Heart right ventricle (tissue), 16 donors: Measurements from ENCODE around the gene TCEAL5. TPM values are rescaled to one million over a fixed set of nuclear protein-coding genes. Genes with fewer than 3 reads are reported as not detected.
"Not testable (repeated sequence)": the region's sequence is repeated elsewhere in the genome, so short reads cannot be mapped to it uniquely, and the experiment has no call there.

ENCODE experiments used
- ATAC-seq, 8 donors: fragments of 200-7000 bp; cut with Tn5 transposase; one replicate each; pipeline ENCODE4 v1.9.1; 2020; ENCODE audit warnings: mild to moderate bottlenecking in 8 of 8, moderate library complexity in 8 of 8, moderate number of reproducible peaks in 1 of 8
- DNase-seq, 2 donors: peaks; one replicate each; pipeline ENCODE4 v3.0.0-alpha.2; 2020
- H3K27ac ChIP-seq, 10 donors: fragments of 200-600 bp; sonication (generic) in 2 of 10; one replicate each; pipeline versions ENCODE4 v1.5.0 to v1.8.0; 2020 to 2022; ENCODE audit warnings: mild to moderate bottlenecking in 3 of 10
- H3K27me3 ChIP-seq, 7 donors: fragments of 200-600 bp; one replicate each; pipeline ENCODE4 v1.8.0; 2021 to 2022; ENCODE audit warnings: mild to moderate bottlenecking in 2 of 7
- H3K36me3 ChIP-seq, 9 donors: fragments of 200-600 bp; sonication (generic) in 1 of 9; one replicate each; pipeline versions ENCODE4 v1.5.0 to v1.8.0; 2020 to 2022; ENCODE audit warnings: mild to moderate bottlenecking in 2 of 9
- H3K4me1 ChIP-seq, 9 donors: fragments of 200-600 bp; sonication (generic) in 1 of 9; one replicate each; pipeline versions ENCODE4 v1.5.0 to v1.8.0; 2020 to 2022; ENCODE audit warnings: mild to moderate bottlenecking in 4 of 9
- H3K4me3 ChIP-seq, 10 donors: fragments of 200-600 bp; sonication (generic) in 2 of 10; one replicate each; pipeline versions ENCODE4 v1.5.0 to v1.8.0; 2020 to 2022; ENCODE audit warnings: mild to moderate bottlenecking in 7 of 10, moderate library complexity in 2 of 10
- H3K9me3 ChIP-seq, 11 donors: fragments of 200-600 bp in 10 of 11; sonication (generic) in 2 of 11; one replicate each; pipeline versions ENCODE4 v1.5.0 to v1.8.0; 2013 to 2022; ENCODE audit warnings: mild to moderate bottlenecking in 2 of 11, control low read depth in 1 of 11, moderate library complexity in 1 of 11
- CTCF ChIP-seq, 9 donors: fragments of 200-600 bp; sonication (generic) in 2 of 9; IDR thresholded peaks; one replicate each; pipeline versions ENCODE4 v1.5.0 to v1.8.0; 2021 to 2022; ENCODE audit warnings: antibody characterized with exemption in 9 of 9, mild to moderate bottlenecking in 5 of 9, moderate library complexity in 1 of 9
- WGBS, 2 donors: extraction: QIAGEN DNeasy Blood & Tissue Kit; methylation state at CpG; one replicate each; pipeline ENCODE4 v1.1.7; 2013; ENCODE audit warnings: inconsistent platforms in 1 of 2; 5-methylcytosine and 5-hydroxymethylcytosine counted together
- intact Hi-C, 10 donors: fragments of 100-400 bp; cut with DNase I; formaldehyde crosslinking; loops; one replicate each; pipeline versions ENCODE4 v1.11.1 to v1.14.2; 2022
- long read RNA-seq, 3 donors: library from polyadenylated mRNA; unstranded; transcript quantifications; one replicate each; pipeline ENCODE4 v2.0.0, GENCODE V29; 2020 to 2021
- polyA plus RNA-seq, 2 donors: library from polyadenylated mRNA; stranded (reverse); fragments of 200-250 nt; gene quantifications; one replicate each; pipeline ENCODE4 v1.2.3, GENCODE V29; 2013
- total RNA-seq, 10 donors: library from RNA; stranded (reverse); fragmentation: NEBNext Ultra II Directional in 3 of 10; extraction: Animal tissue kit (Norgen Biotek cat#: 25700) in 3 of 10; gene quantifications; one replicate each; pipeline versions ENCODE4 v1.2.1 to v1.2.4, GENCODE V29; 2021 to 2023
- donor health status: Arrhythmogenic right ventricular cardiomyopathy.
- donor health status: ischemic (EF 13 %, LVEDD 7.1; RV severe dilation, severe dysfunction).
- donor health status: healthy with polysubstance abuse.
- donor health status: DM: no; HTN: yes; CAD: no.
- donor health status: DM: no; HTN: no; CAD: no.
- donor health status: ischemic (EF 25% LVEDD 6.9; RV normal size, moderate dysfunction).
- donor health status: ischemic (EF 25% LVEDD 5.7; RV mildly dilated, moderate dysfunction).
- donor health status: healthy.
- donor health status: DM: yes; HTN: yes; CAD: no.
- donor health status: Ischemic cardiomyopathy.
- donor health status: ischemic (EF 35%, LVEDD 5.7; RV mildly dilated, moderate dysfunction).
- donor health status: nonischemic (EF 11% LVEDD 7.7; RV severe dilation, severe dysfunction).
- donor health status: DM: yes; HTN: yes; CAD: no.
- donor health status: PGD.
- donor health status: ischemic (EF 29% LVEDD 5.4; RV normal size, mild dysfunction).
- donor health status: nonischemic (EF 23%, LVEDD 6.1; RV moderate dilation, normal function).

Gene TCEAL5
- under 1 TPM in 5 of 10 donors, not detected in 5; 0.23 to 0.33 (median 0.28) TPM for total RNA-seq
- under 1 TPM; 0.23 to 0.37 TPM for polyA plus RNA-seq
- long read RNA-seq, donor 1, result 0 reads
- long read RNA-seq, donor 2, result 0 reads
- long read RNA-seq, donor 3, result 0 reads

- peak in 2 of 8 donors; percentile 16 to 35 for ATAC-seq
- Histone ChIP-seq H3K27me3 (peaks cover 0 to 83% (median 3%) of the 10 kb centered on the region in 7 donors), H3K4me3 (peak within 1 kb of the TSS in 5 of 10 donors; percentile 28 to 35 (median 30)), H3K9me3 (no peaks in the 10 kb centered on the region), H3K27ac (no peak within 1 kb of the TSS), H3K36me3 (no peaks in the 10 kb centered on the region), H3K4me1 (no peaks in the 10 kb centered on the region)
- WGBS, 2 donors, result 2 to 3% methylated on average over 17 of the region's 17 CpGs
- no peak for DNase-seq
- no peak for TF ChIP-seq CTCF (IDR thresholded peaks at IDR 0.05)
- intact Hi-C loops, result no loop called here
Measured at GRCh38 chrX:103276581-103277002, at the start of gene TCEAL5. TSS of gene TCEAL5 (minus strand) at chrX:103276750. CDS start at chrX:103274563, 2,187 bp downstream.

DNA sequence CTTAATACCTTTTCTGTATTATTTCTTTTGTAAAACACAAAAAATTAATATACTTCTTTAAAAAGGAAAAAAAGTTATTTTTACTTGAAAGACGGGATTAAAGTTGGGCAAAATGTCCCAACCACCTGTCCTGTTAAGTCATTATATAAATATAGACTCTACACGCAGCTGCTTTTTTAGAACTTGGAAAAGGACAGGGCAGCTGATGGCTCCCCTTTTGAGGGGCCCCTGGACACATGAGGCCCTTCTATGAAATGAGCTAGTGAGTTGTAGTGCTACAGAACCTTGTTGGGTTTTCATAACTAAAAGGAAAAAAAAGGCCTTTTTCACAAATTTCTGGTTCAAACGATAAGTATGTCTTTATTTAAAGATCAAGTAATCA, 34.8 kb upstream of the TCEAL5 start:
- TF ChIP-seq CTCF (IDR thresholded peaks at IDR 0.05), result no peak
- no peak overlapping the region for H3K27ac ChIP-seq
- H3K27me3 ChIP-seq, result peaks cover 0 to 72% (median 11%) of the 10 kb centered on the region in 7 donors
- intact Hi-C loops, result no loop called here
- ATAC-seq, result no peak
- no peaks in the 10 kb centered on the region for H3K36me3 ChIP-seq
- no peak for DNase-seq
- H3K4me1 ChIP-seq, result peaks cover 0 to 9% (median 0%) of the 10 kb centered on the region in 9 donors
- 62 to 77% methylated on average over 3 of the region's 3 CpGs for WGBS, 2 donors
- no peaks in the 10 kb centered on the region for H3K9me3 ChIP-seq
- no peak overlapping the region for H3K4me3 ChIP-seq

DNA sequence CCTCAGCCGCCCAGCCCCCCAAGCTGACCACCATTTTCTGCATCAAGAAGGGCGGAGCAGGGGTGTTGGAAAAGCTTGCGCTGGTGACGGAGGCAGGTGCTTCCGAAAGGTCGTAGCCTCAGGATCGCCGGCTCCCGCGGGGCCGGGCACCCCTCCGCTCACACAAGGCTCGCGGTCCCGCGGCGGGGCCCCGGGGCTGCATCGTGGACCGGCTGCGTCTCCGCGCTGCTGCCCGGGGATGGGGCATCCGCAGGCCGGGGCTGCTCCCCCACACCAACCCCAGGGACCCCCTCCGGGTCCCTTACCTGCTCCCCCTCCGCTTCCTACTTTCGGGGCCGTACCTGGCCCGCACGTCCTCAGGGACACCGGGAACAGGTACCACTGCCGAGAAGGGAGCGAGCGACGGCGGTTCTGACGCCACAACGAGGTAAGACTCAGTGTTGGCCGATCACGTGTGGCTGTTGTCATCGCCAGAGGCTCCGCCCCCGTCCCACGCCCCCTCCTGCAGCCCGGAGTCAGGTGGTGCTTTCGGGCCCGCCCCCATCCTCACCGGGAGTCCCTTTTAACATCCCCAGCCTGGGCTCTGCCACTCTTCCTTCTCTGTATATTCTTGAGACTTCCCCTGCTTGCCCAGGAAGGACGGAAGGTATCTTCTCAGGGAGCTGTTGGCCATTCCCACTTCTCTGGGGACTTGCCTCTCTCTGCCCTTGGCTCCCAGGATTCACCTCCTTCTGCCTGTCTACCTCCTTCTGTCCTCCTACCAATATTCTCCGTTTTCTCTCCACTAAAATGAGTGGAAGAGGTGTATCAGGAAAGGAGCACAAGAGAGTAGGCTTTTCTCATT, 34.2 kb upstream of the TCEAL5 start, which contains the start of gene BEX2:
TSS of gene BEX2 (minus strand) at position 436 of the 844 bp plus-strand sequence. CDS start 1,014 bp downstream, outside the sequence.
- no peak for TF ChIP-seq CTCF (IDR thresholded peaks at IDR 0.05)
- intact Hi-C loops, result no loop called here
- peak in 4 of 8 donors; percentile 34 to 64 (median 49) for ATAC-seq
- no peak within 1 kb of the TSS for H3K27ac ChIP-seq
- peaks cover 0 to 9% (median 0%) of the 10 kb centered on the region in 9 donors for H3K4me1 ChIP-seq
- peak; percentile 7 to 25 for DNase-seq
- H3K36me3 ChIP-seq, result no peaks in the 10 kb centered on the region
- H3K9me3 ChIP-seq, result no peaks in the 10 kb centered on the region
- WGBS, 2 donors, result 2% methylated on average over 37 to 50 of the region's 52 CpGs
- H3K4me3 ChIP-seq, result peak within 1 kb of the TSS; percentile 9 to 54 (median 44)
- H3K27me3 ChIP-seq, result peaks cover 0 to 75% (median 11%) of the 10 kb centered on the region in 7 donors

DNA sequence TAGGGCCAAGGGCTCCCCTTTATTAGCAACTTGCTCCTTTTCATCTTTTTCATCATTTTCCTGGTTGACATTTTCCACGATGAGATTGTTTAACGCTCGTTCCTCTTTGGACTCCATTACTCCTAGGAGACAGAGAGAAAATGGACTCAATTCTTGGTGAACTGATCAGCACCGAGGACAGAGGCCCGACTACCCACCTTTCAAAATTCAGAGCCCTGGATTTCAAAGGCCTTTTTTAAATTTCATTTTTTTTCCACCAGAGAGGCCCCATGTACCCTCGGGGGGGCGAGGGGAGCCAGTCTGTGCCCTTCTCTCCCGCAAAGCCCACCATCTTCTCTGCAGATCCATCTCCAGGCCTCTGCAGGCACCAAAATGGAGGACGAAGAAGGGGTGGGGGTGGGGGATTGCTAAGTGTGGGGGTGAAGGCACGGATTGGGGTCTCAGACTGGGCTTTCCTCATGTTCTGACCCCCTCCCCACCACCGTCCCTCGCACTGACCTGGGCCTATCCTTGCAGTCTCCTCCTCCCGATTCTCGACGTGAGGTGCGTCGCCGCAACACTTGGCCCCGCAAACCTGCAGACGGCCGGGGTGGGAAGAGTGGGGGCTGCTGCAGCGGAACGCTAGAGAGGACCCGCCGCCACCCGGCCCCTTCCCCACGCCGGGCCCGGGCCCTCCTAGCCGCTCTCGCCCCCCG, 33.5 kb upstream of the TCEAL5 start:
- H3K9me3 ChIP-seq, result no peaks in the 10 kb centered on the region
- no peak overlapping the region for H3K27ac ChIP-seq
- DNase-seq (no peak), ATAC-seq (no peak)
- H3K27me3 ChIP-seq, result peaks cover 0 to 74% (median 11%) of the 10 kb centered on the region in 7 donors
- intact Hi-C loops, result no loop called here
- WGBS, 2 donors, result 19 to 25% methylated on average over 29 of the region's 32 CpGs
- no peaks in the 10 kb centered on the region for H3K36me3 ChIP-seq
- no peak for TF ChIP-seq CTCF (IDR thresholded peaks at IDR 0.05)
- peaks cover 0 to 9% (median 0%) of the 10 kb centered on the region in 9 donors for H3K4me1 ChIP-seq
- H3K4me3 ChIP-seq, result peak overlapping the region; percentile 9 to 54 (median 44)

DNA sequence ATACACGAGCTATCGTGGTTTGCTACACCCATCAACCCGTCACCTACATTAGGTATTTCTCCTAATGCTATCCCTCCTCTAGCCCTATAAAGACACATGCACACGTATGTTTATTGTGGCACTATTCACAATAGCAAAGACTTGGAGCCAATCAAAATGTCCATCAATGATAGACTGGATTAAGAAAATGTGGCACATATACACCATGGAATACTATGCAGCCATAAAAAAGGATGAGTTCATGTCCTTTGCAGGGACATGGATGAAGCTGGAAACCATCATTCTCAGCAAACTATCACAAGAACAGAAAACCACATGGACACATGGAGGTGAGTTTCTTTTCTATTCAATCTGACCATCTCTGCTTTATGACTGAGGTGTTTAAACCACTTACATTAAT, 29.1 kb upstream of the TCEAL5 start:
- peaks cover 0 to 53% (median 6%) of the 10 kb centered on the region in 7 donors for H3K27me3 ChIP-seq
- WGBS, 2 donors, result 89 to 94% methylated on average over 4 of the region's 4 CpGs
- H3K4me1 ChIP-seq, intact Hi-C loops, DNase-seq, H3K9me3 ChIP-seq, H3K36me3 ChIP-seq, H3K4me3 ChIP-seq, H3K27ac ChIP-seq, ATAC-seq: not testable (repeated sequence)
